Hepatocyte (in vitro differentiated cells): ENCODE results near the gene MYRF.

Experiments
- EZH2 ChIP-seq: fragments of 200-600 bp; sonication (generic); IDR thresholded peaks from 2 replicates; pipeline ENCODE4 v1.6.1; 2016; ENCODE audit warnings: antibody characterized with exemption, mild to moderate bottlenecking, borderline replicate concordance
- EZH2phosphoT487 ChIP-seq: fragments of 200-600 bp; sonication (generic); IDR thresholded peaks from one replicate; pipeline ENCODE4 v1.6.1; 2018; ENCODE audit warnings: antibody characterized with exemption, mild to moderate bottlenecking, low read depth, moderate library complexity; ENCODE audit not compliant: unreplicated experiment, severe bottlenecking
- TF ChIP-seq, protein P1 (sequence below): fragments of 200-600 bp; sonication (generic); IDR thresholded peaks from 2 replicates; pipeline ENCODE4 v1.5.1; 2016; ENCODE audit warnings: antibody characterized with exemption, mild to moderate bottlenecking; ENCODE audit not compliant: poor library complexity

DNA sequence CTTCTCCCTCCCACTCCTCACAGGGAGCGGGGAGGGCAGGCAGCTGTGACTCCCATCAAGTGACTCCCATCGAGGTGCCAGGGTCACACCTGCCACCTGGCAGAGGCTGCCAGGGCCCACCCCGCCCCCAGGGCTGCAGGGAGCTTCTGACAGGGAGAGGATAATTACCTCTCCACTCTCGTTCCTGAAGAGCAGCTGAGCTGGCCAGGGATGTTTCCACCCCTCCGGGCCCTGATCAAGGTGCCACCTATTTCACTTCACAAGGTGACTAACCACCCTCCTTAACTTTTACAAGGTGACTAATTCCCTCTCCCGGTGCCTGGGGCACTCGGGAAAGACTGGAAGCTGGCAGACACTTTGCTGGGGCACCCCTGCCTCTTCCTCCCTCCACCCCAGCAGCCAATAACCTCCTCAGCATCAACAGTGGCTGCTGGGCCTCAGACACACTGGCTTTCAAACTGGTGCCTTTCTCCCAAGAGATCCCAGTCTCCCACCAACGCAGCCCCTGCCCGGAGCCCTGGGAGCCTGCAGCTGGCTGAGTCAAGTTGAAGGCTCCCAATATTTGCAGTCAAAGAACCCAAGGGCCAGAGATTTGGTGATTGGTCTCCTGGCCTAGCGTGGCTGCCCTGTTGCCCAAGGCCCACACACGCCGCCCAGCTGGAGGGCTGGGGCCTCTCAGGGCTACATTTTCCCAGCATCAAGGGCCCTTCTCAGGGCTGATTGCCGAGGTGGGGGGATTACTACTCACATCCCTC is 22.0 kb upstream of the MYRF start:
- TF ChIP-seq EZH2 = no peak
- TF ChIP-seq, protein P1, sequence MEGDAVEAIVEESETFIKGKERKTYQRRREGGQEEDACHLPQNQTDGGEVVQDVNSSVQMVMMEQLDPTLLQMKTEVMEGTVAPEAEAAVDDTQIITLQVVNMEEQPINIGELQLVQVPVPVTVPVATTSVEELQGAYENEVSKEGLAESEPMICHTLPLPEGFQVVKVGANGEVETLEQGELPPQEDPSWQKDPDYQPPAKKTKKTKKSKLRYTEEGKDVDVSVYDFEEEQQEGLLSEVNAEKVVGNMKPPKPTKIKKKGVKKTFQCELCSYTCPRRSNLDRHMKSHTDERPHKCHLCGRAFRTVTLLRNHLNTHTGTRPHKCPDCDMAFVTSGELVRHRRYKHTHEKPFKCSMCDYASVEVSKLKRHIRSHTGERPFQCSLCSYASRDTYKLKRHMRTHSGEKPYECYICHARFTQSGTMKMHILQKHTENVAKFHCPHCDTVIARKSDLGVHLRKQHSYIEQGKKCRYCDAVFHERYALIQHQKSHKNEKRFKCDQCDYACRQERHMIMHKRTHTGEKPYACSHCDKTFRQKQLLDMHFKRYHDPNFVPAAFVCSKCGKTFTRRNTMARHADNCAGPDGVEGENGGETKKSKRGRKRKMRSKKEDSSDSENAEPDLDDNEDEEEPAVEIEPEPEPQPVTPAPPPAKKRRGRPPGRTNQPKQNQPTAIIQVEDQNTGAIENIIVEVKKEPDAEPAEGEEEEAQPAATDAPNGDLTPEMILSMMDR = no peak
- TF ChIP-seq EZH2phosphoT487 = no peak
